Measurements from ENCODE around the gene ERCC6.

ERCC6 gene

DNA sequence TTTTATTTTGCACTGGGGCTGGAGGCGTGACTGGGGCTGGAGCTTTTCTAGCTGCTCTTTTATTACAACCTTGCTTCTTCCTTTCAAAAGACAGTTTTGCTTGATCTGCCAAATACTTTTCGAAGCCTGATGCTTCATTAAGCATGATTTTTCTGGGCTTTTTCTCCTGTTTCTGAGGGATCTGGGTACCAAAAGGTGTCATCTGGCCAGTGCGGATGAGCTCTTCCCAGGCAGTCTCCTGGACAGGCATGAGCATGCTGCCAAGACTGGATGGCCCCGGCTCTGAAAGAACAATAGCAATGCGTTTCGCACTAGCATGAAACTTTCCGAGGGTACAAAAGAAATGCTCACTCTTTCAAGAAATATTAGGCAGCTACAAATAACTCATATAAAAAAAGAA, 14.4 kb downstream of the ERCC6 start:
- TF ChIP-seq SPI1 (IDR thresholded peaks at IDR 0.05; ENCODE audit: borderline replicate concordance, low read depth) = no peak
- TF ChIP-seq, protein P1, sequence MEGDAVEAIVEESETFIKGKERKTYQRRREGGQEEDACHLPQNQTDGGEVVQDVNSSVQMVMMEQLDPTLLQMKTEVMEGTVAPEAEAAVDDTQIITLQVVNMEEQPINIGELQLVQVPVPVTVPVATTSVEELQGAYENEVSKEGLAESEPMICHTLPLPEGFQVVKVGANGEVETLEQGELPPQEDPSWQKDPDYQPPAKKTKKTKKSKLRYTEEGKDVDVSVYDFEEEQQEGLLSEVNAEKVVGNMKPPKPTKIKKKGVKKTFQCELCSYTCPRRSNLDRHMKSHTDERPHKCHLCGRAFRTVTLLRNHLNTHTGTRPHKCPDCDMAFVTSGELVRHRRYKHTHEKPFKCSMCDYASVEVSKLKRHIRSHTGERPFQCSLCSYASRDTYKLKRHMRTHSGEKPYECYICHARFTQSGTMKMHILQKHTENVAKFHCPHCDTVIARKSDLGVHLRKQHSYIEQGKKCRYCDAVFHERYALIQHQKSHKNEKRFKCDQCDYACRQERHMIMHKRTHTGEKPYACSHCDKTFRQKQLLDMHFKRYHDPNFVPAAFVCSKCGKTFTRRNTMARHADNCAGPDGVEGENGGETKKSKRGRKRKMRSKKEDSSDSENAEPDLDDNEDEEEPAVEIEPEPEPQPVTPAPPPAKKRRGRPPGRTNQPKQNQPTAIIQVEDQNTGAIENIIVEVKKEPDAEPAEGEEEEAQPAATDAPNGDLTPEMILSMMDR (IDR thresholded peaks at IDR 0.05; ENCODE audit: insufficient read depth, low read length) = no peak
- TF ChIP-seq, protein P2, sequence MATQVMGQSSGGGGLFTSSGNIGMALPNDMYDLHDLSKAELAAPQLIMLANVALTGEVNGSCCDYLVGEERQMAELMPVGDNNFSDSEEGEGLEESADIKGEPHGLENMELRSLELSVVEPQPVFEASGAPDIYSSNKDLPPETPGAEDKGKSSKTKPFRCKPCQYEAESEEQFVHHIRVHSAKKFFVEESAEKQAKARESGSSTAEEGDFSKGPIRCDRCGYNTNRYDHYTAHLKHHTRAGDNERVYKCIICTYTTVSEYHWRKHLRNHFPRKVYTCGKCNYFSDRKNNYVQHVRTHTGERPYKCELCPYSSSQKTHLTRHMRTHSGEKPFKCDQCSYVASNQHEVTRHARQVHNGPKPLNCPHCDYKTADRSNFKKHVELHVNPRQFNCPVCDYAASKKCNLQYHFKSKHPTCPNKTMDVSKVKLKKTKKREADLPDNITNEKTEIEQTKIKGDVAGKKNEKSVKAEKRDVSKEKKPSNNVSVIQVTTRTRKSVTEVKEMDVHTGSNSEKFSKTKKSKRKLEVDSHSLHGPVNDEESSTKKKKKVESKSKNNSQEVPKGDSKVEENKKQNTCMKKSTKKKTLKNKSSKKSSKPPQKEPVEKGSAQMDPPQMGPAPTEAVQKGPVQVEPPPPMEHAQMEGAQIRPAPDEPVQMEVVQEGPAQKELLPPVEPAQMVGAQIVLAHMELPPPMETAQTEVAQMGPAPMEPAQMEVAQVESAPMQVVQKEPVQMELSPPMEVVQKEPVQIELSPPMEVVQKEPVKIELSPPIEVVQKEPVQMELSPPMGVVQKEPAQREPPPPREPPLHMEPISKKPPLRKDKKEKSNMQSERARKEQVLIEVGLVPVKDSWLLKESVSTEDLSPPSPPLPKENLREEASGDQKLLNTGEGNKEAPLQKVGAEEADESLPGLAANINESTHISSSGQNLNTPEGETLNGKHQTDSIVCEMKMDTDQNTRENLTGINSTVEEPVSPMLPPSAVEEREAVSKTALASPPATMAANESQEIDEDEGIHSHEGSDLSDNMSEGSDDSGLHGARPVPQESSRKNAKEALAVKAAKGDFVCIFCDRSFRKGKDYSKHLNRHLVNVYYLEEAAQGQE (IDR thresholded peaks at IDR 0.05; ENCODE audit: insufficient replicate concordance, low read depth) = no peak
- TF ChIP-seq POLR2AphosphoS5 (IDR thresholded peaks at IDR 0.05; ENCODE audit: low read depth) = no peak
- no peak for TF ChIP-seq GABPA (IDR thresholded peaks at IDR 0.05; ENCODE audit: low read depth)
- H3K27ac ChIP-seq (replicated peaks) = no peak overlapping the region
- no peaks in the 10 kb centered on the region for H3K27me3 ChIP-seq (ENCODE audit: insufficient read depth, poor library complexity, severe bottlenecking)
- no peak for DNase-seq (ENCODE audit: low read depth in 1 of 2, low spot score in 1 of 2)
- no peak overlapping the region for H3K4me3 ChIP-seq (replicated peaks; ENCODE audit: insufficient read depth, low read length)

DNA sequence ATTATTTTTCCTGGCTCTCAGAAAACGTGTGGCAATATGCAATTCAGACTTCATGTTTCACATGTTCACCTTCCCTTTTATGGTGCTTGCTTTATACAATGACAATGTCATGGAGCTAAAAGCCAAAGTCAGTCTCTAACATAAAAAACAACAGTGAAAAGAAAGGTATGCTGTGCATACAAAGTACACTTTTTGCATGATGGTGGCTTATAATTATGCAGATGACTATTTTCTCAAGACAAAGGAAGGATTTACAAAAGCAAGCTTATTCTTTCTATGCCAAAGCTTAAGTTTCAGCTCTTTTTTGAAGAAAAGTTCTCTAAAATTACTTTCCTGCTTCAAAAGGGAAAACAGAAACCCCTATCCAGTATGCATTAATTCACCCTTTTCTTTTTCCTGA, 15.6 kb downstream of the ERCC6 start:
- Histone ChIP-seq H3K27ac (replicated peaks) (no peak overlapping the region), H3K27me3 (ENCODE audit: insufficient read depth, poor library complexity, severe bottlenecking) (no peaks in the 10 kb centered on the region), H3K4me3 (replicated peaks; ENCODE audit: insufficient read depth, low read length) (no peak overlapping the region)
- TF ChIP-seq POLR2AphosphoS5 (IDR thresholded peaks at IDR 0.05; ENCODE audit: low read depth) (no peak), SPI1 (IDR thresholded peaks at IDR 0.05; ENCODE audit: borderline replicate concordance, low read depth) (no peak)
- no peak for DNase-seq (ENCODE audit: low read depth in 1 of 2, low spot score in 1 of 2)

DNA sequence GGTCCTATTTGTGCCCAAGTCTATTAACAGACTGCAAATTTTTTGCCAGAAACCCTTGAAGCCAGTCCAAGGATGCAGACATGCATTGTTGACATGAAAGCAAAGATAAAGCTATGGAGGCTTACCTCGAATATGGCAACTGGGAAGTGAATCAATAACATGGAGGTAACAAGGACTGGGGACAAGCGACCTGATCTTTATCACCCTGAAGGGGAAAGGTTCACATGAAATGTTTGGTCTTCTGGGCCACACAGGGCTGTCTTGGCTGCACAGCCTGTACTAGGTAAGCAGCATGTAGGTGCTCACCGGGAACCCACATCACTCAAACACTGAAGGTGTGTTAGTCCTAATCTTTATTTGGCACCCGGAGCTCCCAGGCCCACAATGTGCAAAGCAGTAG, 17.9 kb downstream of the ERCC6 start:
- DNase-seq (ENCODE audit: low read depth in 1 of 2, low spot score in 1 of 2) = no peak
- no peak overlapping the region for H3K4me3 ChIP-seq (replicated peaks; ENCODE audit: insufficient read depth, low read length)
- no peak for TF ChIP-seq GABPA (IDR thresholded peaks at IDR 0.05; ENCODE audit: low read depth)
- TF ChIP-seq, protein P2 (IDR thresholded peaks at IDR 0.05; ENCODE audit: insufficient replicate concordance, low read depth) = no peak
- no peak for TF ChIP-seq SPI1 (IDR thresholded peaks at IDR 0.05; ENCODE audit: borderline replicate concordance, low read depth)
- TF ChIP-seq, protein P1 (IDR thresholded peaks at IDR 0.05; ENCODE audit: insufficient read depth, low read length) = no peak
- TF ChIP-seq POLR2AphosphoS5 (IDR thresholded peaks at IDR 0.05; ENCODE audit: low read depth) = no peak
- no peak overlapping the region for H3K27ac ChIP-seq (replicated peaks)
- no peaks in the 10 kb centered on the region for H3K27me3 ChIP-seq (ENCODE audit: insufficient read depth, poor library complexity, severe bottlenecking)

DNA sequence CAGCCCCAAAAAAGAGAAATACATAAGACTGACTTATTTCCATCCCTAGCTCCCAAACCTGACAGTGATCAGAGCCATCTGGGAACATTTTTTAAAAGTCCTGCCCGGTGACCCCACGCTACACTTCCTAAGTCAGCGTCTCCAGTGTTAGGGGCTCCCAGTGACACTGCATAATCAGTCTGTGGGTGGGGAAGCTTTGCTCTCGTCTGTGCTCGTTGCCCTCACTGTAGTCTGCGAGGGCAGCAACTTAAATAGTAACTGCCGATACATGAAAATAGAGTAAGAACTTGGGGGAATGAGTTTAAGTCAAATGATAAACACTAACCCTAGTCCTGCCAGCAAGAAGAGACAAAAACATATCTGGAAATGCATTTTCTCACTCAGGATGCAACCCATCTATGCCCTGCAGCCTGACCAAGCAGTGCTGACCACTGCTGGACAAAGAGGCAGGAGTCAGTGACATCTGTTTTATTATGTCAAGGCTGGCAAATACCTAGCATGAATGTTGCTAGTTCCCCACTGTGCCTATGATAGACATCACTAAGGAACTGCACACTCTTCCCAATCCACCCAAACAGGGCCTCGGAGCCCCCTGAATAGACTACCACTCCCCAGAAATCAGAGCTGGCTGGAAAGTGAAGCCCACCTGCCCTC, 18.7 kb downstream of the ERCC6 start:
- no peak for DNase-seq (ENCODE audit: low read depth in 1 of 2, low spot score in 1 of 2)
- TF ChIP-seq, protein P1 (IDR thresholded peaks at IDR 0.05; ENCODE audit: insufficient read depth, low read length) = no peak
- TF ChIP-seq SPI1 (IDR thresholded peaks at IDR 0.05; ENCODE audit: borderline replicate concordance, low read depth) = no peak

More for the DNA sequence above, 18.7 kb downstream of the ERCC6 start:
- Histone ChIP-seq H3K27ac (replicated peaks) (no peak overlapping the region), H3K4me3 (replicated peaks; ENCODE audit: insufficient read depth, low read length) (no peak overlapping the region), H3K27me3 (ENCODE audit: insufficient read depth, poor library complexity, severe bottlenecking) (no peaks in the 10 kb centered on the region)

Data from HL-60 (cell line).